GM21360 (cell line): Measurements from ENCODE around the gene TAF1B.

Source experiments
- ATAC-seq: cut with Tn5 transposase; IDR thresholded peaks from one replicate; pipeline ENCODE4 v1.9.1; 2021; ENCODE audit warnings: mild to moderate bottlenecking, moderate library complexity; ENCODE audit not compliant: unreplicated experiment

TAF1B gene

GRCh38 chr2:9961013-9961412 lies 117.7 kb downstream of the TAF1B start:
- no peak for ATAC-seq

GRCh38 chr2:9964334-9964980 lies 121.2 kb downstream of the TAF1B start:
- no peak for ATAC-seq

- ATAC-seq = no peak
Observed at GRCh38 chr2:9965119-9965822, 122.0 kb downstream of the TAF1B start.

- no peak for ATAC-seq
Observed at GRCh38 chr2:9966491-9967022, 123.3 kb downstream of the TAF1B start.

- ATAC-seq = no peak
Observed at GRCh38 chr2:9967053-9967775, 123.9 kb downstream of the TAF1B start.

- ATAC-seq = no peak
Observed at GRCh38 chr2:9968553-9969497, 125.6 kb downstream of the TAF1B start.

- ATAC-seq = no peak
Observed at GRCh38 chr2:9970200-9971044, 127.1 kb downstream of the TAF1B start.

- ATAC-seq = no peak
Observed at GRCh38 chr2:9971105-9971818, 128.0 kb downstream of the TAF1B start.

GRCh38 chr2:9971890-9972289 lies 128.6 kb downstream of the TAF1B start:
- no peak for ATAC-seq

GRCh38 chr2:9972621-9973479 lies 129.6 kb downstream of the TAF1B start:
- ATAC-seq = no peak

- ATAC-seq = no peak
Observed at GRCh38 chr2:9973690-9974089, 130.4 kb downstream of the TAF1B start.

GRCh38 chr2:9974343-9974742 lies 131.1 kb downstream of the TAF1B start:
- no peak for ATAC-seq

- ATAC-seq = no peak
Observed at GRCh38 chr2:9975328-9975727, 132.1 kb downstream of the TAF1B start.

GRCh38 chr2:9975805-9976447 lies 132.7 kb downstream of the TAF1B start:
- no peak for ATAC-seq

GRCh38 chr2:9979977-9980376 lies 136.7 kb downstream of the TAF1B start:
- no peak for ATAC-seq

- ATAC-seq = no peak
Observed at GRCh38 chr2:9980520-9980919, 137.2 kb downstream of the TAF1B start.

GRCh38 chr2:9981655-9982054 lies 138.4 kb downstream of the TAF1B start:
- ATAC-seq = no peak

GRCh38 chr2:9982248-9982647 lies 139.0 kb downstream of the TAF1B start:
- no peak for ATAC-seq
